ENCODE measurements around the gene C5orf47. TPM values are rescaled to one million over a fixed set of nuclear protein-coding genes. Genes with fewer than 3 reads are reported as not detected.

The C5orf47 gene
- total RNA-seq, 1 donor from 2014 or later: not detected

- intact Hi-C loops (cut with micrococcal nuclease): no loop called here
Measured at GRCh38 chr5:174030286-174030685, 41.3 kb downstream of the C5orf47 start.

DNA sequence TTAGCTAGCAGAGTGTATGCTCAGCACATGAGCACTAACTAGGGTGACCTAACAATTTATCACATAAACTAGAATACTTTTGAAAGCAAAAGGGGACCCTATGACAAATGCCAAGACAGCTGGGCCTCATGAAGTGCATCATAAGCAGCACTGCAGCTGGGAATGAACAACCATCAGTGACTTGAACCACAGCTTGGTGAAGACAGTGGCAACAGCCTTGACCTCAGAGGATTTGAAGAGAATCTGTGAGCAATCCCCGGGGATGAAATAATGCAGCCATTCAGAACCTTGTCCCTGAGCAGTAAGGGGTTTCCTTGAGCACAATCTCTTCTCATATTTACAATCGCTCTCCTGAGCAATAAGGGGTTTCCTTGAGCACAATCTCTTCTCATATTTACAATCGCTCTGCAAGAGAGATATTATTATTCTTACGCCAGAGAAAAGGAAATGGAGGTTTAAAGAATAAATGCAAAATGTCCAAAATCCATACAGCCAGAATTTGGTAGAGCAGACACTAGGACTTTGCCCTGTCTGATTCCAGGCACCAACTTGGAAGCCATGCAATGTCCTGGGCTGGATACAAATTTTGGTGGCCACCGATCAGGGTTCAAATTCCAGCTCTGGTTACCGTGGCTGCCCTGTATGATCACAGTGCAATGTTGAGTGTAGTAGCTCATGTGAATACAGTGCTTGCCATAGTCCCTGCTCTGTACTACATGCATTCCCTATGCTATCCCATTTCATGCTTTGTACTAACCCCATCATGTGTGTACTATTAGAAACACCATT lies 55.7 kb downstream of the C5orf47 start:
- intact Hi-C loops (cut with micrococcal nuclease): no loop called here

- intact Hi-C loops (cut with micrococcal nuclease): no loop called here
Measured at GRCh38 chr5:174045470-174046025, 56.6 kb downstream of the C5orf47 start, which contains the start of gene NSG2. Gene NSG2 (plus strand): TSS chr5:174045706. CDS start chr5:174046756, 1,050 bp downstream.

DNA sequence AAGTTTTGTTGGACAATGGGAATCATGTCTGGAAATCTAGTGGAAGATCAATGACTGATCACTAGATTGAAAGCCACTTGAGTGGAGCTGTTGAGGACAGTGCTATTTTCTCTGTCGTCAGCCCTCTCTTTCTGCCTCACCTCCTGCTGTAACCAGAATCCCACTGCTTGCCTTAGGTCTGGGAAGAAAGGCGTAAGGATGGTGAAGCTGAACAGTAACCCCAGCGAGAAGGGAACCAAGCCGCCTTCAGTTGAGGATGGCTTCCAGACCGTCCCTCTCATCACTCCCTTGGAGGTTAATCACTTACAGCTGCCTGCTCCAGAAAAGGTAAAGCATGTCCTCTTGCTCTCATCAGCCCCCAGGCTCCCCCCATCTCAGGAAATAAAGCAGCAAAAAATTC lies 57.6 kb downstream of the C5orf47 start:
- intact Hi-C loops (cut with micrococcal nuclease): no loop called here

DNA sequence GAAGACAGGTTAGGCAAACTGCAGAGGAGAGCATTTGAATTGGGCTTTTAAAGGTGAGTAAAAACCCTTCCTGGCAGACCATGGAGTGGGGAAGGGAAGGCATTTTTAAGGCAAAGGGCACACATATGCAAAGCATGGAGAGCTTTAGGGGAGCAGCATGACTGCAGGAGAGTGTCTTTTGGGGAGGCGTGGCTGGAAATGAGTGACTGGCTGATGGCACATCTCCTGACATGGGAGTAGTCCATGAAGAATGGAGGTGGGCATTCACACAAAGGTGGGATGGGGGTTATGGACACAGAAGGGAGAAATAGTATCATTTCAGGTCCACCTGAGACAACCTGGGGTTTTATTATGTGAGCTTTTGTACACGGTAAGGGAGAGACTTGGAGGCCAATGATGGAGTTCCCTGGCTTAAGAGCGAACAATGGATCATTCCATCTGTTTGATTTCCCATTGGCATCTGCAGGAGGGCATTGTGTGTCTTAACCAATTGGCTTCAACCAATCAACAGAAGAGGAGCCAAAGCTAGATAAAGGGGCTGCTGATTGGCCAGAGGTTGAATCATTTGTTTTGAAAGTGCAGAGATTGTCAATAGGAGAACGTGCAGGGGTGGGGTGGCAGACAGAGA lies 58.6 kb downstream of the C5orf47 start:
- intact Hi-C loops (cut with micrococcal nuclease): no loop called here

GRCh38 chr5:174052636-174053035 lies 63.7 kb downstream of the C5orf47 start:
- intact Hi-C loops (cut with micrococcal nuclease): no loop called here

DNA sequence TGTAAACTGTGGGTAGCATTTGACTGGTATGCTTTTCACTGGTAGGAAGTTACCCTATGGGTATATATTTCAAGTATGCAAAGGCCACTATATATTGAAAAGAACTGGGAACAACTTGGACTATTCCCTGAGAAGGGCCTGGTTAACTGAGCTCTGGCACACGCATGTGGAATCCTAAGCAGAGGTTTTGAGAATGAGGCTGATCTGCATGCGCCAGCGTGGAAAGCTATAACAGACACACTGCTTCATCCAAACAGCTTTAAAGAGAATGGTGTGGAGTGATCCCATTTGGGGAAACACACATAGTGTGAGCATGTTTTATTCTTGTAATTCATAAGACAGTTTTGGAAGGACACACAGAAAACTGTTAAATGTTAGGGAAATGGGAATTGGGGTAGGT lies 64.9 kb downstream of the C5orf47 start:
- intact Hi-C loops (cut with micrococcal nuclease): no loop called here

Other genes starting within 250 kb of the C5orf47 start
- gene CPEB4, start 100.8 kb upstream of the C5orf47 start, total RNA-seq: 13.5 and 14.7 TPM in 2 replicates
- not detected in 2 replicates for gene NSG2, start 56.5 kb downstream of the C5orf47 start, total RNA-seq

Measured in T-helper 2 cell treated with Interferon-gamma antibody and Interleukin-4, amounts not matched to agents 100 ng/mL and 5 ng/mL, for 36 hours (primary cell).